ENCODE results near the gene SOX5.

GRCh38 chr12:23523339-23523738 is 426.1 kb downstream of the SOX5 start:
- TF ChIP-seq POLR2A (IDR thresholded peaks at IDR 0.05) (no peak), CTCF (IDR thresholded peaks at IDR 0.05 in 4 of 5, conservative IDR thresholded peaks at IDR 0.05 in 1 of 5) (no peak)

All from gastrocnemius medialis (tissue), 4 donors.